GM12878 (cell line): ENCODE data around the gene NOS3.

ENCODE experiments used
- CBFB ChIP-seq: IDR thresholded peaks from 2 replicates; pipeline ENCODE4 v1.6.1; 2016; ENCODE audit warnings: antibody characterized with exemption, low read depth
- EP300 ChIP-seq, 2 experiments: fragments of 150-350 bp in 1 of 2; IDR thresholded peaks; 2 replicates each; pipeline ENCODE4 v1.6.1; 2011 to 2012; ENCODE audit warnings: low read depth in 2 of 2, low read length in 2 of 2, borderline replicate concordance in 1 of 2, improper control_type of control experiment in 1 of 2, inconsistent platforms in 1 of 2; ENCODE audit not compliant: control insufficient read depth in 1 of 2
- EZH2 ChIP-seq: IDR thresholded peaks from 2 replicates; pipeline ENCODE4 v1.6.1; 2012; ENCODE audit warnings: low read depth, mild to moderate bottlenecking, control low read depth, inconsistent platforms, low read length, borderline replicate concordance; ENCODE audit not compliant: control insufficient read depth
- NR2C2 ChIP-seq: IDR thresholded peaks from 2 replicates; pipeline ENCODE4 v1.6.1; 2011; ENCODE audit warnings: borderline replicate concordance, low read depth; ENCODE audit not compliant: control insufficient read depth, insufficient read length
- NRF1 ChIP-seq: conservative IDR thresholded peaks from 2 replicates; pipeline ENCODE4 v1.6.1; 2011; ENCODE audit warnings: mild to moderate bottlenecking, low read depth, low read length, improper control_type of control experiment
- PAX8 ChIP-seq: fragments of 450-650 bp; IDR thresholded peaks from 2 replicates; pipeline ENCODE4 v1.6.1; 2017; ENCODE audit warnings: mild to moderate bottlenecking, moderate library complexity
- POLR2A ChIP-seq: IDR thresholded peaks from 2 replicates; pipeline ENCODE4 v1.6.1; 2011; ENCODE audit warnings: low read depth, mild to moderate bottlenecking, low read length
- RCOR1 ChIP-seq: conservative IDR thresholded peaks from 2 replicates; pipeline ENCODE4 v1.6.1; 2012; ENCODE audit warnings: low read depth, low read length, improper control_type of control experiment
- TF ChIP-seq, protein P1 (sequence below), 3 experiments: IDR thresholded peaks in 2 of 3; conservative IDR thresholded peaks in 1 of 3; 2 replicates each; pipeline ENCODE4 v1.5.1; 2011; ENCODE audit warnings: low read depth in 3 of 3, low read length in 3 of 3, mild to moderate bottlenecking in 3 of 3, control low read depth in 2 of 3, moderate library complexity in 2 of 3, inconsistent platforms in 1 of 3, mixed read lengths in 1 of 3; ENCODE audit not compliant: control insufficient read depth in 2 of 3, insufficient read depth in 1 of 3; ENCODE audit errors: extremely low read depth in 1 of 3
- TF ChIP-seq, protein P2 (sequence below): IDR thresholded peaks from 2 replicates; pipeline ENCODE4 v1.6.1; 2012; ENCODE audit warnings: mild to moderate bottlenecking, low read depth, low read length
- TF ChIP-seq, protein P3 (sequence below): IDR thresholded peaks from 2 replicates; pipeline ENCODE4 v1.6.1; 2011; ENCODE audit warnings: borderline replicate concordance, low read depth, mild to moderate bottlenecking, moderate library complexity, low read length; ENCODE audit not compliant: insufficient read depth, poor library complexity, severe bottlenecking

DNA sequence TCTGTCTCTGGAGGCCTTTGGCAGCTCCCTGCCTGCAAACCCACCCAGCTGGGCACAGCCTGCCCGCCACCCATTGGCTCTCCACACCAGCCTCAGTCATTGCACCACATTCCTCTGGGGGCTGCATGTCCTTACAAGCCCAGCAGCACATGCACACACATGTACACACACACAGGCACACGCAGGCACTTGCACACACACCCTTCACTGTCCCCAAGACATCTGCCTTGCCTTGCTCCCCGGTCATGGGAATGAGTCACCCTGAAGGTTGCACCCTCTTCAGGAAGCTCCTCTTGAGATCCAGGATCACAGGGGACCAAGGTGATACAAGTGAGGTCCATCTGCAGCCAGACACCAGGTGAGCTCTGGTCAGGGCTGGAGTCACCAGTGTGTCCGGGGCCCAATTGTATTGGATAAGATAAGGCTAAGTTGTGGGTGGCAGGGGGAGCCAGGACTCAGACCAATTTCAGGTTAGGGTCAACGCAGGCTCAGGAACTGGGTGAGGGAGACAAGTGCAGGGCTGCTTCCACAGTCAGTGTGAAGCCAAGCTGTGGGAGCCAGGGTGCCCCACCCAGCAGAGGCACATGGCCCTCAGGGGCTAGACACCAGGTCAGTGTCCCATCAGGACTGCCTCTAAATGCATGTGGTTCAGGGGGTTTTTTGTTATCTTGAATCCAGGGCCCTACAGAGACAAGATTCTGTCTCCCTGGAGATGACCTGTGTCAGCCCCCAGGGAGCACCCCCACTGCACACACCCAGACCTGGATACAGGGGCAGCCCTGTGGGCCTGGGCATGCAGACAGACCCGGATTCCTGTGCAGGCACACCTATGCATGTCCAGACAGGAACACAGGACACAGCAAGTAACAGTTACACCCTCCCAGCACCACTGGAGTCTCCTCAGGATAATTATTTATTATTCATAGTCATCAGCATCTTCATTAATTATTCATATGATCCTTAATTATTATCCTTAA, 46.5 kb upstream of the NOS3 start:
- TF ChIP-seq EP300 (IDR thresholded peaks at IDR 0.05; ENCODE audit: borderline replicate concordance in 1 of 2, control insufficient read depth in 1 of 2, low read depth in 2 of 2, low read length in 2 of 2) (no peak), NRF1 (no peak), NR2C2 (no peak), RCOR1 (no peak), POLR2A (no peak), EZH2 (no peak), PAX8 (no peak), CBFB (no peak)
- TF ChIP-seq, protein P1, sequence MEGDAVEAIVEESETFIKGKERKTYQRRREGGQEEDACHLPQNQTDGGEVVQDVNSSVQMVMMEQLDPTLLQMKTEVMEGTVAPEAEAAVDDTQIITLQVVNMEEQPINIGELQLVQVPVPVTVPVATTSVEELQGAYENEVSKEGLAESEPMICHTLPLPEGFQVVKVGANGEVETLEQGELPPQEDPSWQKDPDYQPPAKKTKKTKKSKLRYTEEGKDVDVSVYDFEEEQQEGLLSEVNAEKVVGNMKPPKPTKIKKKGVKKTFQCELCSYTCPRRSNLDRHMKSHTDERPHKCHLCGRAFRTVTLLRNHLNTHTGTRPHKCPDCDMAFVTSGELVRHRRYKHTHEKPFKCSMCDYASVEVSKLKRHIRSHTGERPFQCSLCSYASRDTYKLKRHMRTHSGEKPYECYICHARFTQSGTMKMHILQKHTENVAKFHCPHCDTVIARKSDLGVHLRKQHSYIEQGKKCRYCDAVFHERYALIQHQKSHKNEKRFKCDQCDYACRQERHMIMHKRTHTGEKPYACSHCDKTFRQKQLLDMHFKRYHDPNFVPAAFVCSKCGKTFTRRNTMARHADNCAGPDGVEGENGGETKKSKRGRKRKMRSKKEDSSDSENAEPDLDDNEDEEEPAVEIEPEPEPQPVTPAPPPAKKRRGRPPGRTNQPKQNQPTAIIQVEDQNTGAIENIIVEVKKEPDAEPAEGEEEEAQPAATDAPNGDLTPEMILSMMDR (IDR thresholded peaks at IDR 0.05 in 2 of 3, conservative IDR thresholded peaks at IDR 0.05 in 1 of 3; ENCODE audit: control insufficient read depth in 2 of 3, extremely low read depth in 1 of 3, insufficient read depth in 1 of 3, low read depth in 3 of 3, low read length in 3 of 3): no peak
- TF ChIP-seq, protein P2, sequence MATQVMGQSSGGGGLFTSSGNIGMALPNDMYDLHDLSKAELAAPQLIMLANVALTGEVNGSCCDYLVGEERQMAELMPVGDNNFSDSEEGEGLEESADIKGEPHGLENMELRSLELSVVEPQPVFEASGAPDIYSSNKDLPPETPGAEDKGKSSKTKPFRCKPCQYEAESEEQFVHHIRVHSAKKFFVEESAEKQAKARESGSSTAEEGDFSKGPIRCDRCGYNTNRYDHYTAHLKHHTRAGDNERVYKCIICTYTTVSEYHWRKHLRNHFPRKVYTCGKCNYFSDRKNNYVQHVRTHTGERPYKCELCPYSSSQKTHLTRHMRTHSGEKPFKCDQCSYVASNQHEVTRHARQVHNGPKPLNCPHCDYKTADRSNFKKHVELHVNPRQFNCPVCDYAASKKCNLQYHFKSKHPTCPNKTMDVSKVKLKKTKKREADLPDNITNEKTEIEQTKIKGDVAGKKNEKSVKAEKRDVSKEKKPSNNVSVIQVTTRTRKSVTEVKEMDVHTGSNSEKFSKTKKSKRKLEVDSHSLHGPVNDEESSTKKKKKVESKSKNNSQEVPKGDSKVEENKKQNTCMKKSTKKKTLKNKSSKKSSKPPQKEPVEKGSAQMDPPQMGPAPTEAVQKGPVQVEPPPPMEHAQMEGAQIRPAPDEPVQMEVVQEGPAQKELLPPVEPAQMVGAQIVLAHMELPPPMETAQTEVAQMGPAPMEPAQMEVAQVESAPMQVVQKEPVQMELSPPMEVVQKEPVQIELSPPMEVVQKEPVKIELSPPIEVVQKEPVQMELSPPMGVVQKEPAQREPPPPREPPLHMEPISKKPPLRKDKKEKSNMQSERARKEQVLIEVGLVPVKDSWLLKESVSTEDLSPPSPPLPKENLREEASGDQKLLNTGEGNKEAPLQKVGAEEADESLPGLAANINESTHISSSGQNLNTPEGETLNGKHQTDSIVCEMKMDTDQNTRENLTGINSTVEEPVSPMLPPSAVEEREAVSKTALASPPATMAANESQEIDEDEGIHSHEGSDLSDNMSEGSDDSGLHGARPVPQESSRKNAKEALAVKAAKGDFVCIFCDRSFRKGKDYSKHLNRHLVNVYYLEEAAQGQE: no peak
- TF ChIP-seq, protein P3, sequence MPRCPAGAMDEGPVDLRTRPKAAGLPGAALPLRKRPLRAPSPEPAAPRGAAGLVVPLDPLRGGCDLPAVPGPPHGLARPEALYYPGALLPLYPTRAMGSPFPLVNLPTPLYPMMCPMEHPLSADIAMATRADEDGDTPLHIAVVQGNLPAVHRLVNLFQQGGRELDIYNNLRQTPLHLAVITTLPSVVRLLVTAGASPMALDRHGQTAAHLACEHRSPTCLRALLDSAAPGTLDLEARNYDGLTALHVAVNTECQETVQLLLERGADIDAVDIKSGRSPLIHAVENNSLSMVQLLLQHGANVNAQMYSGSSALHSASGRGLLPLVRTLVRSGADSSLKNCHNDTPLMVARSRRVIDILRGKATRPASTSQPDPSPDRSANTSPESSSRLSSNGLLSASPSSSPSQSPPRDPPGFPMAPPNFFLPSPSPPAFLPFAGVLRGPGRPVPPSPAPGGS: no peak
